Inflammatory macrophage (primary cell): ENCODE measurements around the gene ZNF660.
"Not testable (repeated sequence)": the region's sequence is repeated elsewhere in the genome, so short reads cannot be mapped to it uniquely, and the experiment has no call there.

ENCODE experiments used
- DNase-seq, 2 donors: peaks; one replicate each; pipeline ENCODE4 v3.0.0-alpha.2; 2020 to 2022
- total RNA-seq, 18 experiments: gene quantifications; one replicate each; lab custom pipeline; 2026; ENCODE audit warnings: mixed read lengths in 6 of 18, inconsistent platforms in 2 of 18; lab: John Stamatoyannopoulos, UW

The ZNF660 gene
- total RNA-seq: 0 to 0.99 (median 0.30) reads per million in 18 experiments

DNA sequence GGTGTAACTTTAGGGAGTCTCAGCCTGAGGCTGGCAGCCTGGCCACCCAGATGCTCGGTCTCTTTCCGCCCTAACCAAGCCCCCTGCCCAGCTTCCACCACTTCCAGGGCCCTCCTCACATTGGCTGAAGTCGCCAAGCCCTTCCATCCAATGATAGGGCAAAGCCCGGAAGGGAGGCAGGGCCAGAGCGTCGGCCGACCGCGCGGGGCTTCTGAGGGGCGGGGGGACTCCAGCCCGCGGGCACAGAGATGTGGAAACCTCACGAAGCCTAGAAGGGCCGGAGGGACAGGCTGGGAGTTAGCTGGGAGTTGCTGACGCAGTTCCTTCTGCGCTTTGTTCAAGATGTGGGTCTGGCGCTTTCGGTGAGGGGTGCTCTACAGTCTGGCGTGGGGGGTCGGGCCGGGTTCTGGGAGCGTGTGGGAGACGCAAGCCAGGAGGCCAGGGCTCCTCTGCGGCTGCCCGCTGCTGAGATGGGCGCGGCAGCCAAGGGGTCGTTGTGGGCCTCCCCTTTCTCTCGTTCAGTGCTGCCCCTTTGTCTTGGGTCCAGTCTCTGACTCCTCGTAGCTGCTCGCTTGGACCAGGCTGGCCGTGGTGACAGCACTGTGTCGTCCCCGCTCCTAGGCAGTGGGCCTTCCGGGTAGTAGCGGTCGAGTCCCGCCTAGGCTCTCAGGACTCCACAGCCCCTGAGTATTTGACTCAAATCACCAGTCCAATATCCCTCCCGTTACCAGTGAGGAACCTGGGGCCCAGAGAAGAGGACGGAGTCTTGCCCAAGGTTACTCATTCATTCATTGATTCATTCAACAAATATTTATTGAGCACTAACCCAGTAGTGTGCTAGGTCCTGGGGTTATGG, at the start of gene ZNF660:
TSS of gene ZNF660 (plus strand) at position 319 of the 856 bp plus-strand sequence. CDS start 9,230 bp downstream, outside the sequence.
- peak in 1 of 2 donors; percentile 0 for DNase-seq

DNA sequence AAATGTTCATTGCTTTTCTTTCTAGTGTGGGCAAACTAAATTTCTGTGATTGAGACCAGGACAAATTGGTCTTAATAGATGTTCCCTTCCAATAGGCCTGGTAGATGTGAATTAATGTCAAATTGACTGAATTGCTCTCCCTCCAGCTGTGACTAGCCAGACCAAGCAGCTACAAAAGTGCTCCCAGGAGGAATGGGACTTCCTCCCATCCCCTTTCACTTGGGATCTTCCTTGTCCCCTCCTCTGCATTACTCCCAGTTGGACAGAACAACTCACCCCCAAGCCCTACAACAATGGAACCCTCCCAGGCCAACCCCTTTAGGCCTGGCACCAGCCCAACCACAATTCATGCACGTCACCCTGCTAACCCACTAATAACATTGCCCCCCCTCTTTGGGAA, 49.4 kb upstream of the ZNF660 start:
- no peak for DNase-seq

DNA sequence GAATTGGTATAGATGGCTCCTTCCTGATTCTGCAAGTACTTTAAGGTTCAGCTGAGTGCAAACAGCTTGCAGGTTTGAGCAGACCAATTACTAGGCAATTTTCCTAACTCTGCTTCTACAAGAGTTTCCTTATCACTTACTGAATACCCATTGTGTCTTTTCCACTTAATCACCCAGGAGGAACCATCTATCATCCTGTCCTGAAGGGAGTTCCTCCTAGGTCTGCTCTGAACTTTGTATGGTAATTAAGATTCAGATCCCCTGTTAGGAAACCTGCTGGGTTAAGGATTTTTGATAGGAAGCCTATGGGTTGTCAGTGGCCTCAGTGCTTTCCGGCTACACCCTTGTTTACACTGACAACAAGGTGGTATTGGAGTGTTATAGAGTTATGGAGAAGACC, 40.0 kb upstream of the ZNF660 start:
- DNase-seq: not testable (repeated sequence)

DNA sequence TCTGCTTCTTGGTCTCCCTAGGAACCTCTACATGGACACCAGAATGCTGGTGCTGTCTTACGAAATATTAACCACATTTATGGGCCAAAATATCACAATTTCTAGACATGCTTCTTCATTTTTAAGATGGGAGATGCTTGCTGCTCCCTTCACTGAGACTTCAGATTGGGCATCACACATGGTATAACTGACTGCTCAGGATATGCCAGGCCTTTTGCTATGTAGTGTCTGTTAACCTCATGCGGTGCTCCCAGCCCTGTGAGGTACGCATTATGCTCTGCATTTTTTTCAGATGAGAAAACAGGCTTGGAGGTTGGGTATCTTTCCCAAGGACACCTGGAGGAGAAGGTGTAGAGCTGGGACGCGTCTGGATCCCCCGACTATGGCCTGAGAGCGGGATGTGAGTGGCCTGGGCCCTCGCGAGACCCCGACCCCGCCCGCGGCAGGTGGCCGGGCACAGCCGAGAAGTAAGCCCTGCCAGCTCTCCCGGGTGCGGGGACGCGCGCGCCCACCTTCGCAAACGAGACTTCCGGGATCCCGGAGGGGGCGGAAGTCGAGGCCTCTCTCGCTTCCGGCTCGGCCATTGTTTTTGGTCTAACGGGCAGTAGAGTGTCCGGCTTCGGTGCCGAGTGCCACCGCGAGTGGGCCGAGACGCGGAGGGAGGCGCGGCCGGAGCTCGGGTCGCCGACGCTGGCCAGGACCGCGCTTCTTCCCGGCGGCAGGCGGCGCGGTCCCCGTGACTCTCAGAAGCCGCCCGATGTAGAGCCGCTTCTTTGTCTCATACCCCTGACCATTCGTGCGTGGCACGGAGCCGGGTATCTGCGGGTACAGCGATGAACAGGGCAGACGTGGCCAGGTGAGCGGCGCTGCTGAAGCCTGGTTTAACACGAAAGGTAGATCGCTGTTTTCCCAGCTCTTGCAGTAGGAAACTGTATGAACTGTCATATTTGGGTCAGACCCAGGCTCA, 29.9 kb upstream of the ZNF660 start, which contains the start of gene ZKSCAN7:
TSS of gene ZKSCAN7 (plus strand) at position 568 of the 967 bp plus-strand sequence. CDS start 1,855 bp downstream, outside the sequence.
- DNase-seq: peak; percentile 45 to 65

DNA sequence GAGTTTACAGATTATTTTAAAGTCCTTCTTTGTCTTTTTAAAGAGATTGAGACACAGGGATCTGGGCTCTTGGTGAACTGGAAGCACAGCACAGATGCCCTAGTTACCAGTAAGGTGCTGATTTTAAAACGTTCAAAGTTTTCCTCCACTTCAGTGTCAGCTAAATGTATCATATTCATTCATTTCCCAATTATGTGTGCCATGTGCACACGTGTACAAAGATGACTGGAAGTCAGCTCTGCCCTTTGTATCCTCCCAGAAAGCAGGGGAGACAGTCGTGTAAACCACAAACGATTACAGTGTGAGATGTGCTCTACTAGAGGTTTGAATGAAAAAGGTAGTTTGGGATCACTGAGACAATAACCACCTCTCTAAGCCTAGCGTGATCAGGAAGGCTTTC, 29.0 kb upstream of the ZNF660 start:
- DNase-seq: no peak

DNA sequence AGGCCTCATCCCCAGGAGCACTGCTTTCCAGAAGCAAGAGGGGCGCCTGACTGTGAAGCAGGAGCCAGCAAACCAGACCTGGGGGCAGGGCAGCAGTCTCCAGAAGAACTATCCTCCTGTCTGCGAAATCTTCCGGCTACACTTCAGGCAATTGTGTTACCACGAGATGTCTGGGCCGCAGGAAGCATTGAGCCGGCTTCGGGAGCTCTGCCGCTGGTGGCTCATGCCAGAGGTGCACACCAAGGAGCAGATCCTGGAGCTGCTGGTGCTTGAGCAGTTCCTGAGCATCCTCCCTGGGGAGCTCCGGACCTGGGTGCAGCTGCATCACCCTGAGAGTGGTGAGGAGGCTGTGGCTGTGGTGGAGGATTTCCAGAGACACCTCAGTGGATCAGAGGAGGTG, 27.7 kb upstream of the ZNF660 start:
- no peak for DNase-seq

DNA sequence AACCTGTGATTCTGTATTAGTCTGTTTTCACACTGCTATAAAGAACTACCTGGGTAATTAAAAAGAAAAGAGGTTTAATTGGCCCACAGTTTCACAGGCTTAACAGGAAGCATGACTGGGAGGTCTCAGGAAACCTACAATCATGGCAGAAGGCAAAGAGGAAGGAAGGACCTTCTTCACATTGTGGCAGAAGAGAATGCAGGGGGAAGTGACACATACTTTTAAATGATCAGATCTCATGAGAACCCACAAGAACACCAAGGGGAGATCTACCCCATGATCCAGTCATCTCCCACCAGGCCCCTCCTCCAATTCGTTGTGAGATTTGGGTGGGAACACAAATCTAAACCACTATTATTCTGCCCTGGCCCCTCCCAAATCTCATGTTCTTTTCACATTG, 23.7 kb upstream of the ZNF660 start:
- DNase-seq: no peak

DNA sequence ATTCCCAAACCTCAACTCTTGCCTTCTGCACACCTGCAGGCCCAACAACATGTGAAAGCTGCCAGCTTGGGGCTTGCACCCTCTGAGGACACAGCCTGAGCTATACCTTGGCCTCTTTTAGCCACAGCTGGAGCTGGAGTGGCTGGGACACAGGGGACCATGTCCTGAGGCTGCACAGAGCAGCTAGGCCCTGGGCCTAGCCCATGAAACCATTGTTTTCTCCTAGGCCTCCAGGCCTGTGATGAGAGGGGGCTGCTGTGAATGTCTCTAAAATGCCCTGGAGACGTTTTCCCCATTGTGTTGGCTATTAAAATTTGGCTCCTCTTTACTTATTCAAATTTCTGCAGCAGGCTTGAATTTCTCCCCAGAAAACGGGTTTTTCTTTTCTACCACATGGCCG, 22.6 kb upstream of the ZNF660 start:
- DNase-seq: no peak

DNA sequence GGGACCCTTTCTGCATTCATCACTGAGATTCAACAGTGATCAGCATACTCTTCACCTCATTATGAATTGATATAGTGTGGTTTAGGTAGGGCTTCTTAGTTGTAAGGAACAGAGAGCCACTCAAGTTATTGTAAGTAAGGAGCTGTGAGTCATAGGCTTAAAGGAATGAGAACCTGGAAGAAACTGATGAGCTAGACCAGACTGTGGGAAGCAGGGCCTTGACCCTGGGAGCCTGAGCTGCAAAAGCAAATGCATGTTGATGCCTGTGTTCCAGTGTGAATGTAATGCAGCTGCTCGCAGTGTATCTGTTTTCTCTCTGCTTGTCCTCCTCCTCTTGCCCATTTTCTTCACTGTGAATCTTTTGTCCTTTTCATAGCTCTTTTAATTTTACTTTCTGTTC, 16.2 kb upstream of the ZNF660 start:
- no peak for DNase-seq

DNA sequence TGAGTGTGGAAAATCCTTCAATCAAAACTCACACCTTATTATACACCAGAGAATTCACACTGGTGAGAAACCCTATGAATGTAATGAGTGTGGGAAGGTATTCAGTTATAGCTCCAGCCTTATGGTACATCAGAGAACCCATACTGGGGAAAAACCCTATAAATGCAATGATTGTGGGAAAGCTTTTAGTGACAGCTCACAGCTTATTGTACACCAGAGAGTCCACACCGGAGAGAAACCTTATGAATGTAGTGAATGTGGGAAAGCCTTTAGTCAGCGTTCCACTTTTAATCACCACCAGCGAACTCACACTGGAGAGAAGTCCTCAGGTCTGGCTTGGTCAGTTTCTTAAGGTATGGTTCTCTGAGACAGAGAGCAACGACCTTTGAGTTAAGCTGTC, 13.7 kb upstream of the ZNF660 start:
- DNase-seq: no peak

DNA sequence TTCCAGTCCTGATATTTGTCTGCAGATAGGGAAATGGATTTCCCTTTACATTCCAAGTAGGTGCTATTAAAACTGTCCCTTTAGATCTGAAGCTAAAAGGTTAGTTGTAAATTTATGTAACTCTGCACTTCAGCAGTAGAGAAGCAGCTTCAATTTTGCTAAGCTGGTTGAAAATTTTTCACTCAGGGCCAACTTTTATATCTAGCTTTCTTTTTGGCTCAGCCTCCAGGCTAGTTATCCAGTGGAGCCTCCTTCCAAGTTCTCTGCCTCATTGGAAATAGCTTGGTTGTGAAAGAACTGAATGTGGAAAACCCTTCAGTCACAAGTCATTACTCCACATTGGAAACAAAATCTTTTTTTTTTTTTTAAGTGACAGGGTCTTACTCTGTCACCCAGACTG, 8.2 kb upstream of the ZNF660 start:
- no peak for DNase-seq

DNA sequence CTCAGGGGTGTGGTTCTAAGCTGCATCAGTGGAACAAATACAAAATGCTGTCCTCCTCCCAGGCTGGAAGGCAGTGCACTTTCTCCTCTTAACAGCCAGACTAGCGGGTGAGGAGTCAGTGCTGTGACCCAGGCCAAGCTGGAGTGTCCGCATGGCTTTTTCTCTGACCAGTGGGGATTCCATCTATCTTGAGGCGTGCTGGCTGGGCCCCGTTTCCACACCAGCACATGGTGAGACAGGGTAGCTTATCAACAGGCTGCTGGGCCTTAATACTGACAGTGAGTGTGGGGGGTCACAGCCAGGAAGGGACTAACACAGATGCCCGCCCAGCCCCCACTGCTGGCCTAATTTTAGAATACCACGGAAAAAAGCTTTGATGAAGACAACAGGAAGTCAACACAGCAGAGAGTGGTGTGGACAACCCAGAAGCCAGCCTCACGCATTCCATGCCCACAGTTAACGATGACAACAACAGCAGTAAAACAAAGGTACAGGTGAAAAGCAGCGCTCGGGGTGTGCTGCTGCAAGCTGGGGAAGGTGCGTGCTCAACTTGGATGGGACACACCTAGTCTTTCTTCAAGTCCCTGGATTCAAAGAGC, 7.3 kb upstream of the ZNF660 start:
- DNase-seq: not testable (repeated sequence)

DNA sequence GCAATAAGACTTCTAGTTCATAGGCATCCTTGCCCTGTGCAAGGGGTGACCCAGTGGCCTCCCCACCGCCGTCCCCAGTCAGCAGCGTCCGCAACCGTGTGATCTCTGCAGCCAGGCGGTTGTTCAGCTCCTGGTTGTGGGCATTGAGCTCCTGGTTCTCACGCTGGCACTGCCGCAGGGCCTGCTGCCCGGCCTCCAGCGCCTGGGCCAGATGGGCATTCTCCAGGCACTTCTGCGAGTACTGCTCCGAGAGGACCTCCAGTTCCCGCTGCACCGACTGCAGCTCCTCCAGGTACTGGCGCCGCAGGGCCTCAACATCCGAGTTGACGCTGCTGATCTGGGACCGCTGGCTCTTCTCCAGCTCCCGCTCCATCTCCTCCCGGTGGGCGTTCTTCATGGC, 6.4 kb upstream of the ZNF660 start:
- not testable (repeated sequence) for DNase-seq

DNA sequence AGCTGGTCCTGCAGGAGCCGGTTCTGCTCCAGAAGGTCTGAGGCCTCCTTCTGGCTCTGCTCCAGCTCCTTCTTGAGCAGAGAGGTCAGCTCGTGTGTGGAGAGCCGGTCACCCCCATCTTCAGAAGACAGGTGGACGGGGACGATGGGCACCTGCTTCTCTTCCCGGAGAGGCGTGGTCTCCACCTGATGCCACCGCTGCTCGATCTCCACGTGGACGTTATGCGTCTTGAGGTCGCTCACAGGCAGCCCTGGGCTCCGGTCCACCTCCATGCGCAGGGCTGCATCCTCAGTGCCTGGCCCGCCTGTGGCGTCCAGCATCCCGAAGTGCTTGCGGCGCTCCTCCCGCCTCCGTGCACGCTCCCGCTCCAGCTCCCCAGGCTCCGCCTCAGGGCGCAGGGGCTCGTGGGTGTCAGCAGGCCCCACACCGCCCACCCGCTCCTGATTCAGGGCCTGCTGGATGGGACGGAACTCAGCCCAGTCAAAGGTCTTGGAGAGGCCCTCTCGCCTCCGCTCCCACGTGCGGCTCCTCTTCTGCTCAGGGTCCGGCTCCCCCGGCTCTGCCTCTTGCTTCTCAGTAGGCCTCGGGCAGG, 5.7 kb upstream of the ZNF660 start:
- DNase-seq: not testable (repeated sequence)

DNA sequence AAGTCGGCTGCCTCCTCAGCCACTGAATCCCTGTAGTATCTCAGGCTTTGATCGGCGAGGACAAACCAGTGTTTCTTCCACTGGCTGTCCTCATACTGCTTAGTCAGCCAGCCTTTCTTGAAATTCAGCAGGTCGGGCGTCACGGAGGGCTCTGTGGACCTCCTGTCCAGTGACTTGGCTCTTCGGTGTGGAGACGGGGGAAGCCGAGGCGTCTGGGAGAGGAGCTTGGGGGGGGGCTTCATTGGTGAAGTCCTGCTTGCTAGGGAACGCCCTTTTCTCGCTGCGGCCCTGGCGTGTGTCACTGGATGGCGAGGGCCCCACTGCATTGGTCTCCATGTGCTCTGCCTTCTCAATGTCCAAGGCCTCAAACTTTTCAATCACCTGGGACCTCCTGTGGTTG, 5.0 kb upstream of the ZNF660 start:
- not testable (repeated sequence) for DNase-seq

DNA sequence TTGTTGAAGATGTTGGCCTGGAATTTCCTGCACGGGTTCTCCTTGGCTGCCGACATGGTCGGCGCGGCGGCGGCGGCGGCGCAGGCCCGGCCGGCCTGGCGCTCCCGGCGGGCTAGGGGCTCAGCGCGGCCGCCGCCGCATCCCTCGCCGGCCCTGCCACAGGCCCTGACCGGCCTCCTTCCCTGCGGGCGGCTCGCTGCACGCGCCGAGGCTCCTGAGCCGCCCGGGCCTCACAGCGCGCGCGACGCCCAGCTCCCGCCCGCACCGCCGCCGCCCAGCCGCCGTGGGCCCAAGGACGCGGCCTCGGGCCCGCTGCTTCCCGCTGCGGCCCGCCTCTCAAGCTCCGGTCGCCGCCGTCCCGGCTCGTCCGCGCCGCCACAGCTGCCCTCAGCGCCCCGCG, 3.8 kb upstream of the ZNF660 start:
- DNase-seq: not testable (repeated sequence)

DNA sequence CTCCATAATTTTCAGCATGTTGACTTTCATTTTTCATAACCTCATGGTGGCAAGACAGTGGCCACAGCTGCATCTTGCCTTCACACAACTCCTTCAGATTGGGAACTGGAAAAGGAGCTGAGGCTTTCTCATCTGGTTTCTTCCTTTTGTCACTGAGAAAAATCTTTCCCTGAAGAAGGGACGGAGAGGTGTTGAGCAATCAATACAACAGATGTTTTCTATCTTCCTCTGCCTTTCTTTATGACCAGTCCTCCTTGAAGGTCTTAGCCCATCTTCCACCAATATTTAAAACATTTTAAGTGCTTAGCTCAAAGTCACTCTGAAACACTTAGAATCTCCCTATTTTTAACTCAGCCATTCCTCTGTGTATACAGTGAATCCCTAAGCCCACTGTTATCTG, 11.9 kb downstream of the ZNF660 start:
- DNase-seq: no peak

DNA sequence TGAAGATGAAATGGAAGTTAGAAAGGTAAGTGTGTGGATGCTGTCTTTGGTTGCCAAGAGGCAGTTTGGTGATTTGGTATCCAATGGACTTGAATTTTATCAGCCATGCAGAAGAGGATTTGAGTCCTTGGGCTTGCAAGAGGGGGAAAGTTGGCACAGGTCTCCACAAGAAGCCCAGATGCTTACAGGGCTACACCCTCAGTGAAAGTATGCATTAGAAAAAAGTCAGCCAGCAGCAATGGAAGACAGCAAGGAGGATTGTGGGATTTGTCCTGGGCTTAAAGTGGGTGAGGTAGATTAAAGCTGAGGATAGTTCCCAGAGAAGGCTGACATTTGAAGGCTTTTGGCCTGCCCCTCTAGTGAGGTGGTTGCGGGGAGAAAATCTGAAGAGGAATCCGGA, 17.0 kb downstream of the ZNF660 start:
- DNase-seq: no peak

DNA sequence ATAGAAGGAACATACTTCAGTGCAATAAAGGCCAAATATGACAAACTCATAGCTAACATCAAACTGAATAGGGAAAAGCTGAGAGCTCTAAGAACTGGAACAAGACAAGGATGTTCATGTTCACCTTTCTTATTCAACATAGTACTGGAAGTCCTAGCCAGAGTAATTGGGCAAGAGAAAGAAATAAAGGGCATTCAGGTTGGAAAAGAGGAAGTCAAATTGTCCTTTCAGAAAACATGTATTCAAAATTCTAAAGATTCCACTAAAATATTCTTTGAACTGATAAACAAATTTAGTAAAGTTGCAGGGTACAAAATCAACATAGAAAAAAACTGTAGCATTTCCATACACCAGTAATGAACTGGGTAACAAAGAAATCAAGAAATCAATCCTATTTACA, 27.9 kb downstream of the ZNF660 start:
- no peak for DNase-seq

DNA sequence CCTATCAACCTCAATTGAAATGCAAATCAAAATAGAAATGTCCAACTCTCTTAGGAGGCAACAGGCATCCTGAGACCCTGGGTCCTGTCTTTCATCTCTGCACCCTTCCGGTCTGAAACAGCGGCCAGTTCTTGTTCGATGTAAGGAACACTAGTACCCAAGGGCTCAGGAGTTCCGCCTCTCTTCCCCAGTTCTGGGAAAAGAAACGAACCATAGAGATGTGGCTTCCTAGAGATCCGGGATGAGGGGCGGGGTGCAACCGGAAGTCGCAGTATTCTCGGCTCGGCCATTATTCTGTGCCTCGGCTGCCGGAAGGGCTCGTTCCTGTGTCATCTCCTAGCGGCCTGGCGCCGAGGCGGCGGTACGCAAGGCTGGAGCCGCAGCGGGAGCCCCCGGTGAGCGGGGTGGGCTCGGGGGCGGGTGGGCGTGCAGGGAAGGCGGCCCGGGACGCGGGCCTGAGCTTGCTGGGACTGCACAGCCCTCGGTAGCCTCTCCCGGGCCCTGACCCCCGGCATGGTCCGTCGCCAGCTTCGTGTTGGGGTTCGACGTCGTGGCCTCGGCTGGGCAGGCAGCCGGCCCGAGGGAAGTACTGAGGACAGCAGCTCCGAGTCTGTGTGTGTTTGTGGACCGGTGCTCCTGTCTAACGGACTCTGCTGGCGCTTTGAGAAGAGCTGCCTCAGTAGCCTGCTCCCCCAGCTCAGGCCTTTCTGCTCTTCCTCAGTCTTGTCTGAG, 40.2 kb downstream of the ZNF660 start, which contains the start of gene ZNF197:
TSS of gene ZNF197 (plus strand) at position 288 of the 732 bp plus-strand sequence. CDS start 4,119 bp downstream, outside the sequence.
- DNase-seq: peak; percentile 87 to 91

DNA sequence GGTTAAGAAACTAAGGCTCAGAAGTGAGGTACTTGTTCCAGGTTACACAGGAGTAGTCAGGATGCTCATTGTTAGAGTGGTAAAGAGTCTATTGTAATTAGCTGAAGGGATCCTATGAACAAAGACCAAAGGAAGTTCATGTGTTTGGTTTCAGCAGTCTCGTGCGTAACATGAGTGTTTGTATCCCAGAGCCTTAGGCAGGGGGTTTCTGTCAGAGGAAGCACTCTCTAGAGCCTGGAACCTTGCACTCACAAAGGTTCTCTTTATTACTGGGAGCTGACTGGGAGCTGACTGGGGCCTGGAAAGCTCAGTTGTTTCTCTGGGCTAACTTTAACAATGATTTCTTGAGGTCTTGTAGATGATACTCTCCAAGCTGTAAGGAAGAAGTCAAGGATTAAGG, 44.0 kb downstream of the ZNF660 start:
- DNase-seq: no peak
